ENCODE data around the gene MIER2.
A peak's percentile ranks its signal among the peaks of the same experiment; 100 is the strongest.
"Not testable (repeated sequence)": the region's sequence is repeated elsewhere in the genome, so short reads cannot be mapped to it uniquely, and the experiment has no call there.

The MIER2 gene

GRCh38 chr19:355536-355935 lies 10.9 kb upstream of the MIER2 start:
- not testable (repeated sequence) for DNase-seq

- DNase-seq, result no peak
Observed at GRCh38 chr19:355134-355533, 10.5 kb upstream of the MIER2 start.

GRCh38 chr19:351976-352625 lies 7.5 kb upstream of the MIER2 start:
- no peak for DNase-seq

GRCh38 chr19:347946-348861 lies 3.6 kb upstream of the MIER2 start:
- no peak for DNase-seq

GRCh38 chr19:345320-345879 lies 804 bp upstream of the MIER2 start:
- DNase-seq, result no peak

GRCh38 chr19:343941-344624 lies 513 bp downstream of the MIER2 start:
- peak; percentile 64 for DNase-seq

- no peak for DNase-seq
Observed at GRCh38 chr19:343451-343931, 1.1 kb downstream of the MIER2 start.

GRCh38 chr19:342801-343421 lies 1.7 kb downstream of the MIER2 start:
- no peak for DNase-seq

- no peak for DNase-seq
Observed at GRCh38 chr19:342128-342455, 2.5 kb downstream of the MIER2 start.

GRCh38 chr19:341386-342127 lies 3.0 kb downstream of the MIER2 start:
- DNase-seq, result no peak

GRCh38 chr19:340620-341385 lies 3.8 kb downstream of the MIER2 start:
- no peak for DNase-seq

GRCh38 chr19:339262-339887 lies 5.2 kb downstream of the MIER2 start:
- no peak for DNase-seq

- no peak for DNase-seq
Observed at GRCh38 chr19:338421-338820, 6.2 kb downstream of the MIER2 start.

GRCh38 chr19:336067-336614 lies 8.5 kb downstream of the MIER2 start:
- DNase-seq, result no peak

GRCh38 chr19:335486-336066 lies 9.0 kb downstream of the MIER2 start:
- no peak for DNase-seq

GRCh38 chr19:335072-335471 lies 9.5 kb downstream of the MIER2 start:
- DNase-seq, result no peak

GRCh38 chr19:334296-335071 lies 10.1 kb downstream of the MIER2 start:
- DNase-seq, result no peak

- DNase-seq, result no peak
Observed at GRCh38 chr19:330503-330902, 14.1 kb downstream of the MIER2 start.

- DNase-seq, result no peak
Observed at GRCh38 chr19:329876-330275, 14.7 kb downstream of the MIER2 start.

Measured in CD4-positive, alpha-beta T cell treated with Interleukin-17A for 4 hours (primary cell).